Neural progenitor cell (in vitro differentiated cells): ENCODE data around the gene EYS. TPM values are rescaled to one million over a fixed set of nuclear protein-coding genes. Genes with fewer than 3 reads are reported as not detected.

Experiments
- DNase-seq: peaks from one replicate; pipeline ENCODE4 v3.0.0-alpha.2; 2016; ENCODE audit warnings: low spot score
- H2AFZ ChIP-seq: fragments of 200-600 bp; sonication (generic); replicated peaks from 2 replicates; pipeline ENCODE4 v1.6.1; 2016; ENCODE audit warnings: antibody characterized with exemption
- H3F3A ChIP-seq: fragments of 200-600 bp; sonication (generic); 2 replicates; pipeline ENCODE4 v1.6.1; 2016; ENCODE audit warnings: antibody characterized with exemption, low read depth
- H3K27ac ChIP-seq: fragments of 200-600 bp; sonication (generic); 2 replicates; pipeline ENCODE4 v1.5.1; 2016; ENCODE audit warnings: mild to moderate bottlenecking
- H3K27me3 ChIP-seq: fragments of 200-600 bp; sonication (generic); 2 replicates; pipeline ENCODE4 v1.6.1; 2016; ENCODE audit warnings: mild to moderate bottlenecking, moderate library complexity
- H3K36me3 ChIP-seq: fragments of 200-600 bp; sonication (generic); 2 replicates; pipeline ENCODE4 v1.5.1; 2016
- H3K4me1 ChIP-seq: fragments of 200-600 bp; sonication (generic); 2 replicates; pipeline ENCODE4 v1.6.1; 2016; ENCODE audit warnings: mixed run types
- H3K4me2 ChIP-seq: fragments of 200-600 bp; sonication (generic); 2 replicates; pipeline ENCODE4 v1.6.1; 2016
- H3K4me3 ChIP-seq: fragments of 200-600 bp; sonication (generic); 2 replicates; pipeline ENCODE4 v1.5.1; 2016
- H3K79me2 ChIP-seq: fragments of 200-600 bp; sonication (generic); 2 replicates; pipeline ENCODE4 v1.6.1; 2016; ENCODE audit warnings: low read depth
- H3K9ac ChIP-seq: fragments of 200-600 bp; sonication (generic); 2 replicates; pipeline ENCODE4 v1.6.1; 2016
- H3K9me3 ChIP-seq: fragments of 200-600 bp; sonication (generic); 2 replicates; pipeline ENCODE4 v1.5.1; 2016; ENCODE audit warnings: low read depth
- H4K20me1 ChIP-seq: fragments of 200-600 bp; sonication (generic); 2 replicates; pipeline ENCODE4 v1.6.1; 2016; ENCODE audit warnings: low read depth
- H3K27ac Mint-ChIP-seq: 3 replicates; pipeline ENCODE4 v1.8.0; 2021; ENCODE audit warnings: mixed read lengths
- H3K27me3 Mint-ChIP-seq: 2 replicates; pipeline ENCODE4 v1.8.0; 2022; ENCODE audit warnings: low read depth, mild to moderate bottlenecking, inconsistent platforms, moderate library complexity, mixed read lengths; ENCODE audit not compliant: insufficient read depth
- H3K36me3 Mint-ChIP-seq: 3 replicates; pipeline ENCODE4 v1.8.0; 2021; ENCODE audit warnings: mixed read lengths
- H3K4me1 Mint-ChIP-seq: 3 replicates; pipeline ENCODE4 v1.8.0; 2021; ENCODE audit warnings: mixed read lengths
- H3K4me3 Mint-ChIP-seq: 3 replicates; pipeline ENCODE4 v1.8.0; 2021; ENCODE audit warnings: mild to moderate bottlenecking, moderate library complexity, mixed read lengths
- H3K9me3 Mint-ChIP-seq: 3 replicates; pipeline ENCODE4 v1.8.0; 2020; ENCODE audit warnings: mixed read lengths
- EZH2 ChIP-seq: fragments of 200-600 bp; sonication (generic); IDR thresholded peaks from 2 replicates; pipeline ENCODE4 v1.6.1; 2017; ENCODE audit warnings: antibody characterized with exemption, mild to moderate bottlenecking, moderate library complexity
- EZH2phosphoT487 ChIP-seq: fragments of 200-600 bp; sonication (generic); IDR thresholded peaks from 2 replicates; pipeline ENCODE4 v1.6.1; 2017; ENCODE audit warnings: antibody characterized with exemption
- total RNA-seq: library from RNA; depleted of rRNA; stranded (reverse); fragments of >200 nt; gene quantifications from 2 replicates; pipeline ENCODE4 v1.2.3, GENCODE V29; 2015; ENCODE audit warnings: low replicate concordance
- TF ChIP-seq, protein P1 (sequence below): fragments of 200-600 bp; sonication (generic); IDR thresholded peaks from 2 replicates; pipeline ENCODE4 v1.5.1; 2017; ENCODE audit warnings: antibody characterized with exemption, mild to moderate bottlenecking

EYS gene
- total RNA-seq, 1 donor from 2014 or later, result not detected

DNA sequence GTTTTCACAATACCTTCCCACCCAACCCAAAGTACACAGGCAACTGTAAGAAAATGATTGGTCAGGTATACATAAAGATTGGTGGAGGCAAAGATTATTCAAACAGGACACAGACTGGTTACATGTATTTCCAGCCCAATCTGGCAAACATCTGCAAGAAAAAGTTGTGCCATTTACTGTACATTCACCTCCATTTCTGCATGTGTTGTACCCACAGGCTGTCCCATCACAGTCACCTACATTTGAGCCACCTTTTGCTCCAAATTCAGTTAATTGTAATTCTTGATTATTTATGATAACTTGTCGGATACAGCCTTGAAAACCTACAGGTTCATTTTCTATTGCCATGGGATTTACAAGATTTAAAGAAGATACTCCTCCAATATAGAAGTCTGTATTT, 1985.8 kb downstream of the EYS start:
- no peak overlapping the region for H3K27ac ChIP-seq
- Mint-ChIP-seq H3K27me3 (no peaks in the 10 kb centered on the region), H3K4me1 (no peaks in the 10 kb centered on the region), H3K4me3 (no peak overlapping the region), H3K27ac (no peak overlapping the region), H3K9me3 (no peaks in the 10 kb centered on the region), H3K36me3 (no peaks in the 10 kb centered on the region)
- TF ChIP-seq EZH2 (no peak), EZH2phosphoT487 (no peak)
- TF ChIP-seq, protein P1, sequence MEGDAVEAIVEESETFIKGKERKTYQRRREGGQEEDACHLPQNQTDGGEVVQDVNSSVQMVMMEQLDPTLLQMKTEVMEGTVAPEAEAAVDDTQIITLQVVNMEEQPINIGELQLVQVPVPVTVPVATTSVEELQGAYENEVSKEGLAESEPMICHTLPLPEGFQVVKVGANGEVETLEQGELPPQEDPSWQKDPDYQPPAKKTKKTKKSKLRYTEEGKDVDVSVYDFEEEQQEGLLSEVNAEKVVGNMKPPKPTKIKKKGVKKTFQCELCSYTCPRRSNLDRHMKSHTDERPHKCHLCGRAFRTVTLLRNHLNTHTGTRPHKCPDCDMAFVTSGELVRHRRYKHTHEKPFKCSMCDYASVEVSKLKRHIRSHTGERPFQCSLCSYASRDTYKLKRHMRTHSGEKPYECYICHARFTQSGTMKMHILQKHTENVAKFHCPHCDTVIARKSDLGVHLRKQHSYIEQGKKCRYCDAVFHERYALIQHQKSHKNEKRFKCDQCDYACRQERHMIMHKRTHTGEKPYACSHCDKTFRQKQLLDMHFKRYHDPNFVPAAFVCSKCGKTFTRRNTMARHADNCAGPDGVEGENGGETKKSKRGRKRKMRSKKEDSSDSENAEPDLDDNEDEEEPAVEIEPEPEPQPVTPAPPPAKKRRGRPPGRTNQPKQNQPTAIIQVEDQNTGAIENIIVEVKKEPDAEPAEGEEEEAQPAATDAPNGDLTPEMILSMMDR, result no peak
- no peaks in the 10 kb centered on the region for H3K79me2 ChIP-seq
- H3K9me3 ChIP-seq, result no peaks in the 10 kb centered on the region
- H3K4me3 ChIP-seq, result no peak overlapping the region
- H3K4me1 ChIP-seq, result no peaks in the 10 kb centered on the region
- H2AFZ ChIP-seq, result no peak overlapping the region
- H3K4me2 ChIP-seq, result no peak overlapping the region
- H3K9ac ChIP-seq, result no peak overlapping the region
- no peaks in the 10 kb centered on the region for H4K20me1 ChIP-seq
- DNase-seq, result no peak
- no peaks in the 10 kb centered on the region for H3K36me3 ChIP-seq
- no peaks in the 10 kb centered on the region for H3K27me3 ChIP-seq
- H3F3A ChIP-seq, result peaks cover 10% of the 10 kb centered on the region

DNA sequence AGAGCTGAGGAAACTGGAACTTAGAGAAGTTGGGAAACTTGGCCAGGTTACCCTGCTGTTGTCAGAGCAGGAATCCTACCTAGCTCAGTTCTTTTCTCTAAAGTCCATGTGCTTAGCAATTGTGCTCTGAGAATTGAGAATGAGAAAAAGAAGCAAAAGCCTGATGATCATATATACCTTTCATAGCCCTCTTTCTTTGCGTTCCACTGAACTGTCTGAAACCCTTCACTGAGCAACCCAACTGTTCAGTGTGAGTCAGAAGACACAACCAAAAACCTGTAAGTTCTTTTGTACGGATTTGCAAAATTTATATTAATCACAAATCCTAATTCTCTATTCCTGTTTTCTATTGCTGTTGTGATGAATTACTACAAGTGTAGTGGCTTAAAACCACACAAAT, 1990.9 kb downstream of the EYS start:
- H3K9me3 Mint-ChIP-seq, result no peaks in the 10 kb centered on the region
- peaks cover 23% of the 10 kb centered on the region for H3K36me3 Mint-ChIP-seq
- no peak overlapping the region for H3K4me3 ChIP-seq
- H2AFZ ChIP-seq, result no peak overlapping the region
- no peaks in the 10 kb centered on the region for H3K9me3 ChIP-seq
- DNase-seq, result no peak
- no peaks in the 10 kb centered on the region for H3K4me1 ChIP-seq
- H4K20me1 ChIP-seq, result no peaks in the 10 kb centered on the region
- H3K9ac ChIP-seq, result no peak overlapping the region
- no peak overlapping the region for H3K27ac ChIP-seq
- H3K4me1 Mint-ChIP-seq, result no peaks in the 10 kb centered on the region
- no peak overlapping the region for H3K4me2 ChIP-seq
- H3K27ac Mint-ChIP-seq, result no peak overlapping the region
- H3K27me3 ChIP-seq, result no peaks in the 10 kb centered on the region
- H3K4me3 Mint-ChIP-seq, result no peak overlapping the region
- TF ChIP-seq EZH2, result no peak
- H3F3A ChIP-seq, result peaks cover under 1% of the 10 kb centered on the region
- H3K79me2 ChIP-seq, result no peaks in the 10 kb centered on the region
- H3K36me3 ChIP-seq, result peaks cover 12% of the 10 kb centered on the region
- H3K27me3 Mint-ChIP-seq, result no peaks in the 10 kb centered on the region

DNA sequence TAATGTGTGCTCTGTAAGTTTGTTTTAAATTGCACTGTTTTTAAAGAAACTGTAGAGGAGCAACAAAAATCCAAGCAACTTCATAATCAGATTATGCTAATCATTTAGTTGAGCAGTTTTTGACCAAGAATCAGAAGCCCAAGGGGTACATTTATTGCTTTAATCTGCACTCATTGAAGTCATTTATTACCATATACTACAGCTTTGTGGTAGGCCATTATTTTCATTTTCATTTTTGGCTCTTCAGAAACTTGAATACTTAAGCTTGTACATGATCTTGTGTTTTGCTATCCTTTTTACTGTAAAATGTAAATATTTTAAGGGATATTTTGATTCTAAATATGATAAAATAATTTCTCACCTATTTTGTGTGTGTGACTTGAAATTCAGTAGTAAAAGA, 1992.9 kb downstream of the EYS start:
- Mint-ChIP-seq H3K9me3 (no peaks in the 10 kb centered on the region), H3K4me3 (no peak overlapping the region), H3K4me1 (no peaks in the 10 kb centered on the region), H3K27me3 (no peaks in the 10 kb centered on the region), H3K27ac (no peak overlapping the region), H3K36me3 (peaks cover 34% of the 10 kb centered on the region)
- Histone ChIP-seq H3F3A (no peaks in the 10 kb centered on the region), H2AFZ (no peak overlapping the region), H3K27me3 (no peaks in the 10 kb centered on the region), H3K4me3 (no peak overlapping the region), H3K4me1 (no peaks in the 10 kb centered on the region), H3K4me2 (no peak overlapping the region), H3K36me3 (peaks cover 29% of the 10 kb centered on the region), H3K9me3 (no peaks in the 10 kb centered on the region), H3K9ac (no peak overlapping the region), H3K79me2 (no peaks in the 10 kb centered on the region), H4K20me1 (no peaks in the 10 kb centered on the region), H3K27ac (no peak overlapping the region)
- DNase-seq, result no peak
- TF ChIP-seq, protein P1, result no peak
- TF ChIP-seq EZH2, result no peak
- TF ChIP-seq EZH2phosphoT487, result no peak

DNA sequence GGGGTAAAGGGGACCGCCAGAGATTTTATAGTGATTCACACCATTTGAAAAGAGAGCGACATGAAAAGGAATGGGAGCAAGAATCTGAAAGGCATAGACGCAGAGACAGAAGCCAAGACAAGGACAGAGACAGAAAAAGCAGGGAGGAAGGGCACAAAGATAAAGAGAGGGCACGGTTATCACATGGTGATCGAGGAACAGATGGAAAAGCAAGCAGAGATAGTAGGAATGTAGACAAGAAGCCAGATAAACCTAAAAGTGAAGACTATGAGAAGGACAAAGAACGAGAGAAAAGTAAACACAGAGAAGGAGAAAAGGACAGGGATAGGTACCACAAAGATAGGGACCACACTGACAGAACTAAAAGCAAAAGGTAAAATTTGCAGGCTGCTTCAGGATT, 1993.7 kb downstream of the EYS start:
- Histone ChIP-seq H3F3A (no peaks in the 10 kb centered on the region), H3K4me3 (no peak overlapping the region), H3K79me2 (no peaks in the 10 kb centered on the region), H2AFZ (no peak overlapping the region), H3K9ac (no peak overlapping the region), H3K27ac (no peak overlapping the region), H3K36me3 (peaks cover 34% of the 10 kb centered on the region), H3K4me1 (no peaks in the 10 kb centered on the region), H3K27me3 (no peaks in the 10 kb centered on the region), H3K4me2 (no peak overlapping the region), H3K9me3 (no peaks in the 10 kb centered on the region), H4K20me1 (no peaks in the 10 kb centered on the region)
- Mint-ChIP-seq H3K4me1 (no peaks in the 10 kb centered on the region), H3K27ac (no peak overlapping the region), H3K36me3 (peaks cover 36% of the 10 kb centered on the region), H3K4me3 (no peak overlapping the region), H3K9me3 (no peaks in the 10 kb centered on the region), H3K27me3 (no peaks in the 10 kb centered on the region)
- TF ChIP-seq EZH2phosphoT487, result no peak
- TF ChIP-seq, protein P1, result no peak
- no peak for TF ChIP-seq EZH2
- DNase-seq, result no peak
